ENCODE data around the gene ITGB2.

ITGB2 gene

DNA sequence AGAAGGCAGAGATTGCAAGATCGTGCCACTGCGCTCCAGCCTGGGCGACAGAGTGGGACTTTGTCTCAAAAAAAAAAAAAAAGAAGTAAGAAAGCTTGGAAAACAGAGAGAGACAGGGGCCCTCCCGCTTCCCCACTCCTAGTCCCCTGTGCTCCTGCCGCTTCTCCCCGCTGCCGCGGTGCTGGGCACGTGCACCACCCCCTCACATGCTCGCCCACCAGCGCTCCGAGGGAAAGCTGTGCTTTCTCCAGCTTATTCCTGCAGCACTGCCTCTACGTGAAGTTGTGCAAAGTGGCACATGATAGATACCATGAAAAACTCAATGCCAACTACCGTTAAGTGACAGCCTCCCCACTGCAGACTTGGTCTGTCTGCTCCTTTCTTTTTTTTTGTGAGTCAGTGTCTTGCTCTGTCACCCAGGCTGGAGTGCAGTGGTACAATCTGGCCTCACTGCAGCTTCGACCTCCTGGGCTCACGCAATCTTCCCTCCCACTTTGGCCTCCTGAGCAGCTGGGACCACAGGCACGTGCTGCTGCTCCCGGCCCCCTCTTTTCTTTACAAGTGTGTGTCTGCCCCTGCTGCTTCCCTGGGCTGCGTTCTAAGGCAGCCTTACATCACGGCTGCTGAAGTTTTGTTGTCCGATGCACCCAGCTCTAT is 34.6 kb upstream of the ITGB2 start:
- DNase-seq (ENCODE audit: low spot score) = no peak

DNA sequence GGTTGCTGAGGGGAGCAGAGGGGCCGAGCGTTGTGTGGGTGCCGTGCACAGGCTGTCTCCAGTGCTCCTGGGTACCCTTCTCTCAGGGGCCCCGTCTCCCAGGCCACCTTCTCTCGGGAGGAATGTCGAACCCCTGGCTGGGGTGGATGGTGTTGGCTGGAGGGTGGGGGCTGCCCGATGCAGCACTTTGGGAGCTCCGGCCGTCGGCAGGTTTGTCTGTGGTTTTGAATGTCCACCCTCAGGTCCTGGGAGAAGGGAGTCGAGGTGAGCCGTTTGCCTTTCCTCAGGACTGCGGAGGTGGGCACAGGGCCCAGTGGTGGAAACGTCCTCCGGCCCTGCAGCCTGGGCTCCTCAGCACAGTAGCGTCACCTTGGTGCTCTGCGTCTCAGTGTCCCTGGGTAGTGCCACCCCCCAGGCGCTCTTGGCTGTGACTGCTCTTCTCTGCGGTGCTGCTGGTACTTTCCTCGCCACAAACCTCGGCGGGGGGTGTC is 33.6 kb upstream of the ITGB2 start:
- no peak for DNase-seq (ENCODE audit: low spot score)

DNA sequence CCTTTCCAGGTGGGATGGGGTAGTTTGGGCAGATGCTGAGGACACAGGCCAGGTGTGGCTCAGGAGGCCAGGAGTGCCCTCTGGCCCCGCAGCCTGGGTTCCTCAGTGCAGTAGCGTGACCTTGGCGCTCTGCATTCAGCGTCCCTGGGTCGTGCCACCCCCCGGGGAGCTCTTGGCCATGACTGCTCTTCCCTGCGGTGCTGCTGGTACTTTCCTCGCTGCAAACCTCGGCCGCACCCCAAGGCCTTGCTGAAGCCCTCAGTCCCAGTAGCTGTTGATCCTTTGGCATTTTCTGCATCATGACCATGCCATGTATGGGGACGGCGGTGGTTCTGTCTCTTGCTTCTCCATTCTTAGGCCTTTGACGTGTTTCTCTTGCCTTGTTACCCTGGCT is 32.9 kb upstream of the ITGB2 start:
- no peak for DNase-seq (ENCODE audit: low spot score)

DNA sequence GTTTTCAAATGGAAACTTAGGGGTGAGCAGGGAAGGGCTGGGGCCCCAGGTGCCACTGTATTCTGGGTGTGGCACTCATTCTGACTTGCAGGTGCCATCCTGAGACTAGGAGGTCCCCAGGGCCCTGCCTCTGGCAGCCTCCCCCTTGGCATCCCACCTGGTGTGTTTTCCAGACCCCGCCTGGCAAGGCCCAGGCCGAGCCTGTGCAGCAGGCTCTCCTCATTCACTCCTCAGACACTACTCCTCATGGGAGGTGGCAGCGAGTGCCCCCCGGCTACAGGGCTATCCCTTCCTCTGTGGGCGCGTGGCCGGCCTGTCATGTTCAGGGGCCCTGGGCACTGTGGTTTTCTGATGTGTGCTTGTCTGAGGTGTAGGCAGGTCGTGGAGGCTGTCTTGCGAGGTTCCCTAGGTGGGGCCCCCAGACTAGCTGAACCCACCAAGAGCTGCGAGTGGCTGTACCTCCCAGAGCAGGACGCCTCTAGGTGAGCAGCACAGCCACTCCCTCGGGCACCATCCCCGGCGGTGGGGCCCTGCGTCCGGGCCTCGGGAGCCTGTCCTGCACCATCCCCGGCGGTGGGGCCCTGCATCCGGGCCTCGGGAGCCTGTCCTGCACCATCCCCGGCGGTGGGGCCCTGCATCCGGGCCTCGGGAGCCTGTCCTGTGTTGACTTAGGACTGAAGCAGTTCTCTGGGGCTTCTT is 32.4 kb upstream of the ITGB2 start:
- DNase-seq (ENCODE audit: low spot score) = no peak

DNA sequence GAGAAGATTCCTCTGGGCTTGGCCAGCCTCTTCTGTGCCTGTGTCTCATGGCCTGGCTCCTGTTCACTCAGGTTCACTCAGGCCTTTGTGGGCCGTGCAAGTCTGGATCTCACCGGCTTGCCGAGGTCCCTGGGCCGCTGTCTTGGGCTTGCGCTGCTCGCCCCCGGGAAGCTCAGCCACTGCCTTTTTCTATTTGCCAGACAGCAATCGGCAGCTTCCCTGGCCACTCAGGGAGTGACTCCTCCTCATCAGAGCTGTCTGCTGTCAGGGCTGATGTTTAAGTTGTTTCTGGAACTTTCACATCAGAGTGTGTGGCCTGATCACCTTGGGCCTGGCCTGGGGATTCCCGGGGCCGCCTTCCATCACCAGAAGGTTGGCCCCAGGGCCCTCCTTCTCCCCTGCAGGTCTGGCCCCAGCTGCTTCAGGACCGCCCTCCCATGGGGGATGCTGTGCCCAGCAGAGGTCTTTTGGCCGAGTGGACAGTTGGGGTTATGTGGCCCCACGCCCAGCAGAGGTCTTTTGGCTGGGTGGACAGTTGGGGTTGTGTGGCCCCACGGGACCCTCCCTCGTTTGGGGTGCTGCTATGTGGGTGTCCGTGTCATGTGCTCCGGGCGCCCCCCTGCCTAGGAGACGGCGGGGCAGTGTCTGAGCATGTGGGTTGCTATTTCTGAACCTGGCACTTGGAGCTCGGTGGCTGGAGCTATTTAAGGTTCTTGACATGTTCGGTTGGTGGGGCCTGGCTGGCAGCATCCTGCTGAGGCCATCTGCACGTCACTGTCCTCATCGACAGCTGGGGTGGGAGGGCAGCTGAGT is 31.6 kb upstream of the ITGB2 start:
- no peak for DNase-seq (ENCODE audit: low spot score)

DNA sequence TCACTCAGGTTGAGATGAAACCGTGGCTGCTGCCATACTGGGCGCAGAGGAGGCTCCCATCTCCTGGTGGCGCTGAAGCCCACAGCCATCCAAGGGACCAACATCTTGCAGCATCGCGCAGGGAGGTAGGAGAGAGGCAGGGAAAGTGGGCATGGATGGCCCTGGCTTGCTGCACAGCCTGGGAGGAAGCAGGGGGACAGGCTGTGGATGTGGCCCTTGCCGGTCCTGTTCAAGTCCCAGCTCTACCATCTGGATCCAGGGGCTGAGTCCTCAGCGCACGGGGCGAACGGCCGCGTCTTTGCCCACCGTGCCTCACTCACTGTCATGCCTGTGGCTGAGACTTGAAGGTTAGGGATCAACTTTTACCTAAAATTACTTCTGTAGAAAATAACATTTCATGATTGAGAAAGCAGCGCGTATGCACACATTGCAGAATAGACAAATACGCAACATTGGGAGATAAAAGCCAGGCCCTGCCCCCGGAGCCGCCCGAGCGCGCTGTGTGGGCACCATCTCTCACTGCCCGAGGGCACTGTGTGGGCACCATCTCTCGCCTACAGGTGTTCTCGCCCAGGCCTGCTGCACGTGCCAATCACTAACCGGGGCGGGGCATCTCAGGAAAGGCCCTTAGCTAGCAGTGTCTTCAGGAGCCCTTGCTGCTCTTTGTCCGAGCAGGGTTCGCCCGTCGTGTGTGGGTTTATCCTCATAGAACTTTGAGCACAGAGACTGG is 30.7 kb upstream of the ITGB2 start:
- DNase-seq (ENCODE audit: low spot score) = no peak

DNA sequence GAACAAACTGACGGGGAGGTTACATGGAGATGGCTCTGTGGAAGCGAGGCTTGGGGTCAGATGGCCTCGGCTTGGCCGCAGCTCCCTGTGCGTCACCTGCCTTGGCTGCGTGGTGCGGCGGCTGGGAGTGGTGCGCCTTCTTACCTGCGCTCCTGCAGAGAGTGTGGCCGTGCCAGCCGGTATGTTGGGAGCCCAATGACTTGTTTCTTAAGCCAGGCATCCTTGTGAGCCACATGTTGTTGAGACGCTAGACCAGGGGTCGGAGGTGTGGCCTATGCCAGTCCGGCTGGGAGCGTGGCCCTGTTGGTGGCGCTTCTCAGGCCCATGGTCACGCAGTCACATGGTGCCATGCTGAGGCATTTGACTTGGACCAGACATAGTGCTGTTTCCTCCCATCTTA is 29.7 kb upstream of the ITGB2 start:
- DNase-seq (ENCODE audit: low spot score) = no peak

DNA sequence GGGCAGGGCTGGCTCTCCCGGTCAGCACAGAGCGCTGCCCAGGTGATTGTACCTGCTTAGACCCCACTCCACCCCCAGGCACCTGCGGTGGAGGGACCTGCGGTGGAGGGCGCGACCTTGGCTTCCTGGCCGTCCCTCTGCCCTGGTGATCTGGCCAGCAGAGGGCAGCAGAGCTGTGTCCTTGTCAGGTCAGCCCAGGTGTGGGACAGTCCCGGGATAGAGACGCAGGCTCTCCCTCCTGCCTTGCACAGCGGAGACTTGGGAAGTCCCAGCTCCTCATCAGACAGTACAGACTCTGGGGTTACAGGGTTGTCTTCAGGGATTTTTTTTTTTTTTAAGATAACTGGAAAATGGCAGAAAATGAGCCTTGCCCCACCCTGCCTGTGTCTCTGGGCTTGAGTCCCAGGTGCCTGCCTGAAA is 29.1 kb upstream of the ITGB2 start:
- DNase-seq (ENCODE audit: low spot score) = peak; percentile 83

DNA sequence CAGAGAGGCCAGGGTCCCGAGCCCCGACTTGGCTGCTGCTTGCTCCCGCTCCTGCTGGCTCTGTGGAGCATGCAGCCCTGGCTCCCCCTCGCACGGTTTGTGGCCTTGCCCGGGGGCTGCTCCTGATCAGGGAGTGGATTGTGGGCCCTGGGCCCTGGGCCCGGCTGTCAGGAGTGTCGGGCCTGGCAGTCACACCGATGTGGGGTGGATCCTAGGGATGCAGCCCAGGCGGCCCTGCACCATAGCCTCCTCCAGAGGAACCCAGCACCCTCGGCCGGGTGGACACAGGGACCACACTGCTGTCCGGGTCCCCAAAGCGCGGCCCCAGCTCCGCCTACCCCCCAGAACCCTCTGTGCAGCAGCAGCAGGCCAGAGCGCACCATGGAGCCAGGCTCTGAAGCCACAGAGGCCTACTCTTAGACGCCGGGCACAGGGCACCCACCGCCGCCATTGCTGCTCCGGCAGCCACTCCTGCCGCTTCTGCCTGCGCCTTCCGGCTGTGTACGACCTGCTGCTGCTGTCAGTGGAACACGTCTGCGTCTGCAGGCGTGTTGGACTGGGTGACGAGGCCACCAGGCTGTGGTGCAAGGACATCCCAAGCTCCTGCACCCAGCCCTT is 28.6 kb upstream of the ITGB2 start:
- no peak for DNase-seq (ENCODE audit: low spot score)

DNA sequence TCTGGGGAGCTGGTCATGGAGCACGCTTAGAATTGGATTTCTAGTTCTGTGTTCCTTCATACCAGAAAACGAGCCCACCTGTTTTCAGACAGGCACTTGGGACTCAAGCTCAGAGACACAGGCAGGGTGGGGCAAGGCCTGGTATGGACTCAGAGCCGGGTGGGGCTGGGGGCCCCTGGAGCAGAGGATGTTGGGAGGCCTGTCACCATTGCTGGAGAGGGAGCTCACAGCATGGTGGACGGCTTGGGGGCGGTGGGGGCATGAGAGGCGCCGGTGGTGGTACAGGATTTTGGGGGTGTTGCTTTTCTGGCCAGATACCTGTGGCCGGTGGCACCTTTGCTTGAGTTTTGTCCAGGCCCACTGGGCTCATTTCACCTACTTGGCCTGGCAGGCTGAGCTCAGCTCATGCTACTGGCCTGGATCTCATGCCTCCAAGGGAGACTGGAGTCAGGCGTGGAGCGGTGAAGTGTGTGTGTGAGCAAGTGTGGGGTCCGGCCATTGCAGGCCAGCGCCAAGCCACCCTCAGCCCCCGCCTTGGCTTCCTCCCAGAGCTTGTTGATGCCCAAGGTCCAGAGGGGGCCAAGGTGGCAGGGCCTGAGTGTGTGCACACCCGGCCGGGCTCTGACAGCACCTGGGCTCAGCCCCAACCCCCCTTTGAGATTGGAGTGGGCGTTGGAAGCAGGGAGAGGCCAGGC is 27.9 kb upstream of the ITGB2 start:
- DNase-seq (ENCODE audit: low spot score) = no peak

DNA sequence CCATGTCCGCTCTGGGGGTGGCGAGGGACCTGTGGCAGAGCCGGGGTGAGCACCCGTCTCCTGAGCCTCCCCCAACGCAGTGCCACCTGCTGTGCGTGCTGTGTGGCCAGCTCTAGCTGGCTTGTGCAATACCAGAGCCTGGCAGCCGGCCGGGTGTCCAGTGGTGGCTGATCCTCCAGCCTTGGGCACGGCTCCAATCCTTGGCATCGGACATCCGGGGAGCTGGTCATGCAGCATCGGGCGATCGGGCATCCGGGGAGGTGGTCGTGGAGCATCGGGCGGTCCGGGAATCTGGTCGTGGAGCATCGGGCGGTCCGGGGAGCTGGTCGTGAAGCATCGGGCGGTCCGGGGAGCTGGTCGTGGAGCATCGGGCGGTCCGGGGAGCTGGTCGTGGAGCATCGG is 27.2 kb upstream of the ITGB2 start:
- DNase-seq (ENCODE audit: low spot score) = no peak

DNA sequence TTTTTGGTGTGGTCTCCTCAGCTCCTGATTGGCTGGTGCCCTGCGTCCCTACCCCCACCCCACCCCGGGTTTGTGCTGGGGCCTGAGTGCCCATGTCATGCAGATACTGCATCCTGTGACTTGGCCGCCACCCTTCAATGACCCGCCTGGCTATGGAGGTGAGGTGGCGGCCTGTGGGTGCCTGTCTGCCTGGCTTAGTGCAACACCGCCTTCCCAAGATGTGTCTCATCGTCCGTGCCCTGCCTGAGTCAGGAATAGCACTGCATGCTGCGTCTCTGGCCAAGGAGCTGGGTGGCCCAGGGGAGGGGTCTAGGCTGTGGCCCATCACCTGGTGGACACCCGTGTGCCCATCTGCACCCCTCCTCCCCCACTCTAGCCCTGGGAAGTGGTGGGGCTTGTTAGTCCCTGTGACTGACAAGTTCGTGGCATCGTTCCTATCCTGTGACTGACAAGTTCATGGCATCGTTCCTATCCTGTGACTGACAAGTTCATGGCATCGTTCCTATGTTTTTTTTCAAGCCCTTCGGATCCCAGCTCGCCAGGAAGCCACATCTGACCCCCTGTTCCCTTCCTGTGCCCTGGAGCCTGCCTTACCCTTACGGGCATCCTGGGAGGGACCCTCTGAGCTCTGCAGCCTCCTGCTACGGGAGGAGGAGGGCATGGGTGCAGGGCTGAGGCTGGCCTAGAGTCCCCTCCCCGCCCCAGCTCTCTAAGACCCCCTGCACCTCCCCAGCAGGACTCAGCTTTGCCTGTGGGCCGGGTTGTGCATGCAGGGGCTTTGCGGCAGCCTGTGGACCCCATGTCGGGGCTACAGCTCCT is 26.6 kb upstream of the ITGB2 start:
- DNase-seq (ENCODE audit: low spot score) = no peak

DNA sequence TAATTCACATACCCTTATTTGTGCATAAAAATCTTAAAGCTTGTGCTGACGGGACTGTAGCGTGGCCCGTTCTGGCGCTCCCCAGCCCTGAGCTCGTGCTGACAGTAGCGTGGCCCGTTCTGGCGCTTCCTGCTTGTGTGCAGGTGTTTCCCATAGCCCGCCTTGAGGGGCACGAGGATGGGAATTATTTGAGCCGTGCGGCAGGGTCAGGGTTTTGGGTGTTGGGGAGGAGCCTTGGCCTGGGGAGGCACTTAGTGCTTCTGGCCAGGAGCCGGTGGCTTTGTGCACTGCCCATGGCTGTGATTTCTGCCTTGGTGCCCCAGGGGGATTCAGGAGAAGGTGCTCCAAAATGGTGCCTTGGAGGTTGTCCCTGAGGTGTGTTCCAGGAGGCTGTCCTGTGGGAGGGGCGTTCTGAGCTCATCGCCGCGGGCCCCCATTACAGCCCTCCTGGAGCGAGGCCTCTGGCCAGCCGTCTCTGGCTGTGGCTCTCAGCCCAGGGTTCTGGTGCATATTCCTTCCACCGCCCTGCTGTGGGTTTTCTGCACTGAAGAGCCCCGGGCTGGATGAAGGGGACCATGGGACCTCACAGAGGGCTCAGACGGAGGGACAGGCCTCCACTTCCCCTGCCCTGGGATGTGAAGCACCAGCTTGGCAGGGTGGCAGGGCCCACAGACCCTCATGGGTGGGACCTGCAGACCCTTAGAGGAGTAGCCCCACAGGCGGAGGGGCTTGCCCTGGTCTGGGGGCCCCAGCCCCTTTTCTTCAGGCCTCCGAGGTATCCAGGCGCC is 25.7 kb upstream of the ITGB2 start:
- no peak for DNase-seq (ENCODE audit: low spot score)

DNA sequence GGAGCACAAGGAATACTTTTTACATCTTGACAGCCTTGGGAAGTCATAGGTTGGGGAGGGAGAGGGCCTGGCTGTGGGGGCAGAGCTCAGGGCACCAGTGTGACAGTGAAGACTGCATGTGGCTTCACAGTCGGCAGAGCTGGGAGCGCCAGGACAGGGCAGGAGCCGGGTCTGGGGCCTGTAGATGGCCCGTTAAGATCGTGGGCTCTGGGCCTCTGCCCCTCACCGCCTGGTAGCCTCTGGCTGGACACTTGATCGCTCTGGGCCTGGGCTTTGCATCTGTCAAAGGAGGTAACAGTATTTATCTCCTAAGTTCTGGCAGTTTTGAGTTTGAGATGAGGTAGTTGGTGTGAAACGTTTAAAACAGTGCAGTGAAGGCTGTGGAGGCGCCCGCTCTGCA is 23.9 kb upstream of the ITGB2 start:
- DNase-seq (ENCODE audit: low spot score) = no peak

DNA sequence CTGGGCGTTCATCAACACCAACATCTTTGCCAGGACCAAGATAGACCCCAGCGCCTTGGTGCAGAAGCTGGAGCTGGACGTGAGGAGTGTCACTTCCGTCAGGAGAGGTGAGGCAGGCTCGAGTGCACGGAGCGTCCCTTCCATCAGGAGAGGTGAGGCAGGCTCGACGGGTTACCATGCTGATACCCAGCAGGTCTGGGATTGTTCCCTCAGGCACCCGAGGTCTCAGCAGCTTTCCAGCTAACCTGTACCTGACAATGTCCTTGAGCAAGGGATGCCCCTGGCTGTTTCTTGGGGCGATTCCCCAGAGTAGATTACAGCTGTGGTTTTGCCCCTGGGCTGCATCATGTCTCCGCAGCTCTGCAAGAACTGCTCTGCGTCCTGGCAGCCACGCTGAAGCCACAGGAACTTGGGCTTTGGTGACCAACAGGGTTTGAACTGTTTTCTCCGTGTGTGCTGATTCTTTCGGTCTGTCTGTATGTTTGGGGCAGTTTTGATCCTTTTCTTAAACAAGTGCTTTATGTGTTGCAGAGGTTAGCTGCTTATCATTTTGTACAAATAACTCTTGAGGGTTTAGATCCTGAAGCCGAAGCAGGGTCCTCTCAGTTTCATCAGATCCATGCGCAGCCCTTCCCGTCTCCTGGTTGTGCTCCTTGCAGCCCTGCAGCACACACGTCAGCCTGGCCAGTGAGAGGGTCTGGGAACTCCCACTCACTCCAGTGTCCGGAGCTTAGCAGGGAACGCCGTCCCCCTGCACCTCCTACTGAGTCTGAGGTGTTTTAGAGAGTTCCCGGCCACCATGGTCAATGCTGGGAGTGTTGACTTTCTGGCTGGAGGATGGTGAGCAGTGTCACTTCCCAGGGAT is 23.2 kb upstream of the ITGB2 start:
- no peak for DNase-seq (ENCODE audit: low spot score)

DNA sequence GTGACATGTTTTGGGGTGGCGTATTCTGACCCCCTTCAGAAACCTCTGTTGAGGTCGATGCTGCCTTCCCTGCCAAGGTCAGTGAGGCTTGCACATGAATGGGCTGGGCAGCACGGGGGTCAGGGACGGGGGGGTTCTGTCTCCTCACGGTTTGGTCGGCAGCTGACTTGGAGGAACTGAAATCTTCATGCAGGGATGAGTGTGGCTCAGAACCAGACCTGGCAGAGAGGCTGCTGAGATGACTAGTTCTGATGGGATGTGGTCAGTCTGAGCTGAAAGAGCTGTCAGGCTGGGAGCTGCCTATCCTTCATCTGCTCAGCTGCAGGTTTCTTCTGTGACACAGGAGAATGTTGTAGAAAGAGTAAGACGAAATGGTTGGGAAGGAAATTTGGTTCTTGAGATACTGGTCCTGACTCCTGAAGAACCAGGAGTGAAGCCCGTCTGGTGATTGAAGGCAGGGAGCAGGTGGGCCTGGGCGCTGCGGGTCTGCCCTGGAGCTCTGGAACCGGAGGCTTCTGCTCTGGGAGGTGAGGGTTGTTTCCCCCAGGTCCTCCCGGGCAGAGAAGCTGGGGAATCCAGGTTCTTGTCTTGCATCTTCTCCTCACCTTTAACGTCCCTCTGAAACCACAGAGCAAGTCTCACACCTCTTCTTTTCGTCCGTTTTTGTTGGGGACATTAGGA is 22.4 kb upstream of the ITGB2 start:
- DNase-seq (ENCODE audit: low spot score) = no peak

DNA sequence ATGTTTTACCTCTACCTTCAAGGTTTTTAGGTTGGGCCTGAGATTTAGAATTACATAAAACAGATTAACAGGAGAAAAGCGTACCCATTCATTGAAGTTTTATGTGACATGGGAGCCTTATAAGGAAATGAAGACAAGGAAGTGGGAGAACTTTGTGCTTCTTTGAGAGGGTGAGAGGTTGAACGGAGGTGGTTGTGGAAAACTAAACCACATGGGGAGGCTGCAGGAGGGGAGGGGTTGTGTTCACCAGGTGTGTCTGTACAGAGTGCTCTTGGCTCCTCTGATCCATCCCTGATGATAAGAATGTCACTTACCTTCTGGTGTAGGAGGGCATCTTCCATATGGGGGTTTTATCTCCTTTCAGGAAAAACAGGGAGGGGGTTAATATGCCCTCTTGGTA is 21.9 kb upstream of the ITGB2 start:
- DNase-seq (ENCODE audit: low spot score) = no peak

DNA sequence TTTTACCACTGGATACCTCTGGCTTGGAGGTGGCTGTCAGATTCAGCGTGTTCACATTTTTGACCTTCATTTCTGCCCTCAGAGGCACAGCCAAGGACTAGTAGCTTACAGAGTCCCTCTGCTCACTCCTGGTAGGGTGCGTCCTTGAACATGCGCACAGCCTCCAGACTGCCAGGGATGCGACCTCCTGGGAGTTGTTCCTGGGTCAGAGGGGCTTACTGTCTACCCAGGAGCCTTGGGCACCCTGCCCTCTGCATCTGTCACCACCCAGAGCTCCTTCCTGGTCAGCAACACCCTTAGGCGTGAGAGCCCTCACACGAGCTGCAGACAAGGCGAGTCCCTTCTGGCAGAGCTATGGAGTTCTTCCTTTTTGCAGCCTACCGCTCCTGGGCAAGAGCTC is 20.9 kb upstream of the ITGB2 start:
- DNase-seq (ENCODE audit: low spot score) = no peak

Data from CD4-positive, alpha-beta T cell treated with Interleukin-2 at 100 ng/mL for 4 hours (primary cell).